GM19455 (cell line): ENCODE results near the gene RAB24.
A peak's percentile ranks its signal among the peaks of the same experiment; 100 is the strongest.
"Not testable (repeated sequence)": the region's sequence is repeated elsewhere in the genome, so short reads cannot be mapped to it uniquely, and the experiment has no call there.

Source experiments
- ATAC-seq: cut with Tn5 transposase; IDR thresholded peaks from one replicate; pipeline ENCODE4 v1.9.1; 2021; ENCODE audit not compliant: unreplicated experiment

The RAB24 gene

GRCh38 chr5:177311723-177312648 lies 8.5 kb upstream of the RAB24 start, which contains the start of gene MXD3:
Gene MXD3 (minus strand): TSS chr5:177311898. CDS start chr5:177311830, 68 bp downstream.
- ATAC-seq = peak; percentile 65

DNA sequence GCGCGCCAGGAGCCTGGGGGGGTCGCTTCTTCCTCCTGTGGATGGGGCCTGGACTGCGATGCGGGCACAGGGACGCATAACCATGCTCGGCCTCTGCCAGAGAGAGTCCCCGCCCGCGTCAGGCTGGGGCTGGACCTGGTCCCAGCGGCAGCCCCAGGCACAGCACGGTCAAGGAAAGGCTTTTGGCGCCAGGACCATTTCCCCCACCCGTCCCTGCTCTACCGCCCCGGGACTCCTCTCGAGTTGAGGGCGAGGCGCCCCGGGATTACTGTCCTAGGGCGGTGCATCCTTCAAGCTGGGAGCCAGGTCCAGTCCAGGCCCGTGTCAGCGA lies 7.8 kb upstream of the RAB24 start:
- ATAC-seq = peak; percentile 5

DNA sequence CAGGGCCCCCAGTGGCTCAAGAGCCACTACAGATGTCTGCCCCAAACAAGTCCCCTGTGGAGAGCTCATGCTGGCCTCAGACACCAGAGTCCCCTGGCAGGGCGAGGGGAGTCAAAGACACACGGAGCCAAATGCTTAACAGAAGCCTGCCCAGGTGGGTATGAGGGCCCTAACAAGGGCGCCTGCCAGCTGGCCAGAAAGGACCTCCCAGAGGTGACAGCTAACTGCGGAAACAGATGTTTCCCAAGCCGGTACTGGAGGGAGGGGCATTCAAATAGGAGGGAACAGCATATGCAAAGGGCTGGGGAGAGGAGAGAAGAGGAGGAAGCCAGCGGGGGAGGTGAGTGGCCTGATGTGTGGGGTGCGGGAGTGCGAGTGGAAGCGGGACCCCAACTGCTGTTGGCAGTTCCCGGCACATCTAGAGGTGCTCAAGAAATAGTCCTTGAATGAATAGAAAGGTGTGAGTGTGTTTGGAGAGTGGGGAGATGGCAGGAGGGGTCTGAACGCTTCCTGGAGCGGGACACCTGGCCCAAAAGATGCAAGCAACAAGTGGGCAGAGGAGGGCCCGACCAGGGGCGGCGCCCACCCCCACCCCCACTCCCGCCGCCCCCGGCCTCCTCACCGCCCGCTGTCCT lies 7.4 kb upstream of the RAB24 start:
- no peak for ATAC-seq

- no peak for ATAC-seq
These were observed 6.8 kb upstream of the RAB24 start for GRCh38 chr5:177310332-177310731.

GRCh38 chr5:177309351-177310191 lies 6.1 kb upstream of the RAB24 start:
- ATAC-seq = no peak

- no peak for ATAC-seq
These were observed 5.2 kb upstream of the RAB24 start for GRCh38 chr5:177308740-177309139.

GRCh38 chr5:177307544-177308363 lies 4.2 kb upstream of the RAB24 start:
- no peak for ATAC-seq

DNA sequence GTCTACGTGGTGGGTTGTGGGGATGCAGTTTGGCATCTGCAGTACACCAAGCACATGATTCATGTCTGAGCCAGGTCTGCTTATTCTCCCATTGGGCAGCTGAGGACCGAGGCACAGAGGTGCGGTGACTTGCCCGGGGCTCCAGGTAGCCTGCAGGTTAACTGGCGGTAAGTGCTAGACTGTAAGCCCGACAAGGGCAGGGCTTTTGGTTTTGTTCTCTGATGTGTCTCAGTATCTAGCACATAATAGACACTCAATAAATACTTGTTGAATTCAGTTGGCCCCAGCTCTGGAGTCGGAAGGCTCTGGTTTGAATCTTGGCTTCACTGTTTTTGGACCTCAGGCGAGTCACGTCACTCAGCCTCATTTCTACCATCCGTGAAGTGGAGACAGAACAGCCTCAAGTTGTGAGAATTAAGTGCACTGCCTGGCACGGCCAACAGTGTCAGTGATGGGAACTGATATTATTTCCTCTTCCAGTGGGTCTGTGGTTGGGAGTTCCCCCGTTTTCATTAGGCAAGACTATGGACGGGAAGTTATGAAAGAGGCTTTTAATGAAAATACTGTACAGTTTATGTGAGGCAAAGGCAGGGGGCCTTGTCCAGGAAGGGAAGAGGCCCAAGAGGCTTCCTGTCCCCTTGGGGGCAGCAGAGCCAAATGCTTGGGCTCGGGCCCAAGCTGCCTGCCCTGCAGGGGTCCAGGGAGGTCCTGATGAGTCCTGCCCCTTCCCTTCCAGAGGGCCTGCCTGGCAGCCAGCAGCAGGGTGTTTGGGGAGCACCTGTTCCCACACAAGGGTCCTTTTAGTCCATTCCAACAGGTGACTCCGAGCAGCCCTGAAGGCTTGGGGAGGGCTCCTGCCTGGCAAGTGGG lies 3.4 kb upstream of the RAB24 start:
- ATAC-seq = no peak

- not testable (repeated sequence) for ATAC-seq
These were observed 2.7 kb upstream of the RAB24 start for GRCh38 chr5:177306103-177306640.

GRCh38 chr5:177304392-177305119 lies 1.0 kb upstream of the RAB24 start:
- no peak for ATAC-seq

DNA sequence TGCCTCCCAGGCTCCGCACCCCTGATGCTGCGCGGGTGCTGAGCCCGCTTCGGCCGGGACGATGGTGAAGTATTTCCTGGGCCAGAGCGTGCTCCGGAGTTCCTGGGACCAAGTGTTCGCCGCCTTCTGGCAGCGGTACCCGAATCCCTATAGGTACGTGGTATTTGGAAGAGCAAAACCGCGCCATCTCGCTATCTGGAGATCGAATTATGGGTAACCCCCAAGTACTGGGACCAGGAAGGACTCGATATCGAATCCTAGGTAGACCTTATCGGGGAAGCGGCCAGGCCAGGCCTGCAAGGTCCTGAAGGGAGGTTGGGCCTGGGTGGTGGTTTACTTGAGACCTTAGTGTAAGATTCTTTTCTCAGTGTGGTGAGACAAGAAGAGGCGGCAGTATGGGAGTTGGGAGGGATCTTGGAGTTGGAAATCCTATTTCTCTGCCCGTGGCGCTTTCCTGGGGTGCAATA lies 439 bp upstream of the RAB24 start:
- ATAC-seq = no peak

- ATAC-seq = no peak
These were observed 987 bp downstream of the RAB24 start for GRCh38 chr5:177302354-177303110.

DNA sequence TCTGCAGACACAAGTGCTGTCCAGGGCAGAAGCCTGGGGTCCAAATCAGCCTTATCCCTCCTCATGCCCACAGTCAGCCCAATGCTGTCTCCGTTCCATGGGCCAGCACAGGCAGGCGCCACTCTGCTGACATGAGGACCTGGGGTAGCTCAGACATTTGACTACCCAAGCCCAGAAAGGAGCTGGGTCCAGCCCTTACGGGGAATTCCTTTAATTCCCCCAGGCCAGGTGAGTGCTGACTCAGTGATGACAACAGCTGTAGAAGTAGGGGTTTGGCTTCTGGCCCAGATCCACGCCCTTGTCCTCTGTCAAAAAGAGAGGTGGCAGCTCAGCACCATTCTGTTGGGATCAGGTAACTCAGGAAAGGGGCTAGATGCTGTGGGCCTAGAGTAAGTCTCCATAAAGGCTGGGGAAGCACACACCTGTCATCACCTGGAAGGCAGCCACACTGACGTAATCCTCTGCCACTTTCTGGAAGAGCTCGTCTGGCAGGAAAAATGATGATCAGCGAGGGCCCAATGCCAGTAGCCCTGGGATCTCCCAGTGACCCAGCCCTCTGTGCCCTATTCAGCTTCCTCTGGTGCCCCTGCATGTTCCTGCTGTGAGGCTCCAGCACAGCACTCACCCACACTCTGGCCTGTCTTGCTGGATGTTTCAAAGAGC lies 1.9 kb downstream of the RAB24 start:
- ATAC-seq = no peak

DNA sequence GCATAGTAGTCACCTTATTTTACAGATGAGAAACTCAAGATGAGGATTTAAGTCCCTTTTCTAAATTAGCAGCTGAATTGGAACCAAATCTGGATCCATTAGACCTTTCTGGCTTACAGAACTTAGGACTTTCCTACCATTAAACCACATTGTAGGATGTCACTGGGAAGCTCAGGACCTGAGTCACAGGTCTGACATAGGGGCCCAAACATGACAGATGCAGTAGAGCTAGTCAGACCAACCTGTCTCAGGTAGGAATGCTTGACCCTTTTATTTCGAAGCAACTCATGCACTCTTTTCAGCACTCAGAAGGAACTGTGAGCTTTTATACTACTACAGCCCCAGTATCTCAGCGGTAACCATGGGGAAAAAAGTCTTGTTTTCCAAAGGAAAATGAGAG lies 2.6 kb downstream of the RAB24 start:
- no peak for ATAC-seq

GRCh38 chr5:177300236-177300880 lies 3.2 kb downstream of the RAB24 start:
- peak; percentile 33 for ATAC-seq

DNA sequence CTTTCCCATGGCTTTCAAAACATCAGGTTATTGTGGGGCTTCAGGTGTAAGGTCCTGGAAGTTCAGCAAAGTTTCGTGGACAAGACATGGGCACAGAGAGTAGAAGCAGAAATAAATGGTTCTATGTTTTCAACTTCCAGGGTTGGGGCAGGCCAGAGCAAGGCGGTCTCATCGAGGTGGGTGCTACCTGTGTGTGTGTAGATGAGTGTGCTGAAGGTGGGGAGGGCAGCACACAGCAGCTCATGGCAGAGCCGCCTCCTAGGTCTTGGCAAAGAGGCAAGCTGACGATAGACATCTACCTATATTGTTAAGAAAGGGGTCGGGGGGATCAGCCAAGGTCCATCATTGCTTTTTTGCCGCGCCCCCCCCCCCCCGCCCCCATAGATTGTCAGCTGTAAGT lies 3.8 kb downstream of the RAB24 start:
- no peak for ATAC-seq

- no peak for ATAC-seq
These were observed 5.6 kb downstream of the RAB24 start for GRCh38 chr5:177297922-177298321.
